SK-N-DZ (cell line): ENCODE results near the gene GOLGA8M.
"Not testable (repeated sequence)": the region's sequence is repeated elsewhere in the genome, so short reads cannot be mapped to it uniquely, and the experiment has no call there.

Experiments used
- DNase-seq: peaks from one replicate; pipeline ENCODE4 v3.0.0-alpha.2; 2015; ENCODE audit warnings: low spot score
- small RNA-seq, 2 experiments: library from RNA; depleted of rRNA; stranded (forward); fragments of <200 nt; gene quantifications; one replicate each; pipeline ENCODE3, GENCODE V24; 2014

Gene GOLGA8M

DNA sequence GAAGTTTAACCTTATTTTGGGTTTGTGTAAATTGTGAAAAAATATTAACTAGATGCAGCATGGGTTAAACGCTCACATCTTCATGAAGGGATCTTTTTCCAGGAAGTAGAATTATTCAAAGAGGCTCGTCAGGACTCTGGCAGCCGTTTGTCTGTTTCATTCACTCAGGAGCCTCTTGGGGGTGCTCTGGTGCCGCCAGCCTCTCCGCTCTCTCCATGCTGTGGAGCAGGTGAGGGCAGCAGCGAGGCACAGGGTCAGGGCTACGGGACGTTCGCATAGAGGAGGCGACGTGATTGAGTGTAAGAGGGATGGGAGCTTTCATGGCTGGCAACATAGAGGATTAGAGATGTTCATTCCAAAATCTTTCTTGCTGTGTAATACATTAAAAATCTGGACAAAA, 48.5 kb downstream of the GOLGA8M start:
- DNase-seq = not testable (repeated sequence)

DNA sequence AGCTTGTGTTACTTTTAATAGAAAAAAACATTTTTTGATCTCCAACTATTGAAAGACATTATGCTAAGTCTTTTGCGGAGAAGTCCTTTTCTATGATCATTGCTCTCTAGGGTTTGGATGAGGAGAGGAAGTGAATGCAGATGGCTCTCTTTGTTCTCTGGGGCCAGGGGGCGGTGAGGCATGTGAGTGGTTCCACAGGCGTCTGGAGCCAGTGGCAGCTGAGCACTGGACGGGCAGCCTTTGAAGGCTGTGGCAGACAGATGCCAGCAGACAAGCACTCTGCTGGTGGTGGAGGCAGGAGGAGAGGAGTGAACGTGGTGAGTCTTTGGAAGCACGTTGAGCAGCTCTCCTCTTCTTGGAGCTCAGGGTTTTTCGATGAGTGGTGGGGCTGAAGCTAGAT, 51.5 kb downstream of the GOLGA8M start:
- DNase-seq = not testable (repeated sequence)

DNA sequence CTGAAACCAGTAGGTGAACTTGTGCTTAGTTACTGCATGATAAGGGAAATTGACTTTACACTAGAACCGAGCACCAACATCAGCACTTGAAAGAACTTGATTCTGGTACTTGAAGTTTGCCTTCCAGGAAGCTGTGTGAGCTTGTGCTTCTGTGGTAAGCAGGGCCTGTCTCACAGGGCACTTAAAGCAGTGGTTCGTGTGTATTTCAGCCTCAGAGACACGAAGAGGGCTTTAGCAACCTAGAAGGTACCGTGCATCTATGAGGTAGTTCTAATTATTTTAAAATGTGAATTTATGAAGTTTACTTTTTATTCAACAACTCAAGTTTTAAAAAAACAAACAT, 56.2 kb downstream of the GOLGA8M start:
- not testable (repeated sequence) for DNase-seq

DNA sequence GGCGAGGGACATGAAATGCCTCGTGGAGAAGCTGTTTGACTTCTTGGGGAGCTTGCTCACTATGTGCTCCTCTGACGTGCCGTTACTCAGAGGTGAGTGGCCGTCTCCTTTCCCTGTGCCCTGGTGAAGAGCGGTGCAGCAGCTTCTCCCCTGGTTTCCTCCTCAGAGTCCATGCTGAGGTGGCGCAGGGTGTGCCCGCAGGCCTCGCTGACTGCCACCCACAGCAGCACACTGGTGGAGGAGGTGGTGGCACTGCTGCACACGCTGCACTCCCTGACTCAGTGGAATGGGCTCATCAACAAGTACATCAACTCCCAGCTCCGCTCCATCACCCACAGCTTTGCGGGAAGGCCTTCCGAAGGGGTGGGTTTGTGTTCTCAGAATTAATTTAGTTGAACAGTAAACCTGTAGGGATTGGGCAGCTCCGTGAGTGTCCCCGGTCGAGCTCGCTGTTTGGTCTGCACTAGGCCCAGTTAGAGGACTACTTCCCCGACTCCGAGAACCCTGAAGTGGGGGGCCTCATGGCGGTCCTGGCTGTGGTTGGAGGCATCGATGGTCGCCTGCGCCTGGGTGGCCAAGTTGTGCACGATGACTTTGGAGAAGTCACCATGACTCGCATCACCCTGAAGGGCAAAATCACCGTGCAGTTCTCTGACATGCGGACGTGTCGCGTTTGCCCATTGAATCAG, 56.7 kb downstream of the GOLGA8M start:
- not testable (repeated sequence) for DNase-seq

DNA sequence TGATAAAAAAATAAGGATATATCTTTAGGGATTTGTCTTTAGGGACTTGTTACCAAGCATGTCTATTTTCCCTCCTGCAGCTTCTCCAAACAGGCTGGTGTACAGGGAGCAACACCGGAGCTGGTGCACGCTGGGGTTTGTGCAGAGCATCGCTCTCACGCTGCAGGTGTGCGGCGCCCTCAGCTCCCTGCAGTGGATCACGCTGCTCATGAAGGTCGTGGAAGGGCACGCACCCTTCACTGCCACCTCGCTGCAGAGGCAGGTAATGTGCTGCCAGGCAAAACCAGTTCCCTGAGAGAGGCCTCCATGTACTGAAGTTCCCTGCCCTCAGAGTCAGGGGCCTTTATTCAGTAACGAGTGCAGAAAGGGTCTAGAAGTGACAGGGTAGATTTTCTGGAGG, 58.0 kb downstream of the GOLGA8M start:
- DNase-seq = not testable (repeated sequence)

GRCh38 chr15:28652538-28652937, 59.7 kb downstream of the GOLGA8M start:
- DNase-seq = not testable (repeated sequence)

Small RNA genes lying within 50 kb of the gene (small RNA-seq; reads per million reads assigned to genes)
- gene RN7SL719P = 0 reads per million in 2 experiments
